Activated naive CD4-positive, alpha-beta T cell treated with anti-CD3 and anti-CD28 coated beads for 36 hours (primary cell): ENCODE data around the gene NAT14. TPM values are rescaled to one million over a fixed set of nuclear protein-coding genes. Genes with fewer than 3 reads are reported as not detected.

ENCODE experiments used
- CTCF ChIA-PET: fragments of 350-600 bp; sonication (Branson Sonifier 250); formaldehyde crosslinking; loops from one replicate; lab custom pipeline; 2021; ENCODE audit warnings: antibody characterized with exemption; lab: Charles Lee
- DNase-seq: peaks from one replicate; pipeline ENCODE4 v3.0.0-alpha.2; 2020
- H3K27ac Mint-ChIP-seq: one replicate; pipeline ENCODE4 v1.8.0; 2021; ENCODE audit warnings: mild to moderate bottlenecking, mixed read lengths
- H3K27me3 Mint-ChIP-seq: one replicate; pipeline ENCODE4 v1.8.0; 2021; ENCODE audit warnings: low read depth, mixed read lengths
- H3K36me3 Mint-ChIP-seq: one replicate; pipeline ENCODE4 v1.8.0; 2021; ENCODE audit warnings: low read depth, mixed read lengths
- H3K4me1 Mint-ChIP-seq: one replicate; pipeline ENCODE4 v1.8.0; 2021; ENCODE audit warnings: low read depth, mixed read lengths
- H3K4me3 Mint-ChIP-seq: one replicate; pipeline ENCODE4 v1.8.0; 2021; ENCODE audit warnings: mild to moderate bottlenecking, moderate library complexity, mixed read lengths
- H3K9me3 Mint-ChIP-seq: one replicate; pipeline ENCODE4 v1.8.0; 2021; ENCODE audit warnings: mixed read lengths
- intact Hi-C: fragments of 100-400 bp; cut with micrococcal nuclease; formaldehyde crosslinking; loops from one replicate; pipeline ENCODE4 v1.15.1; 2023
- total RNA-seq, 2 experiments: library from RNA; stranded (reverse); gene quantifications; one replicate each; pipeline ENCODE4 v1.2.3, GENCODE V29; 2021

NAT14 gene
- total RNA-seq, 2 experiments from 2014 or later: 7.6 to 8.0 TPM

GRCh38 chr19:55465460-55466240 is 19.3 kb upstream of the NAT14 start:
- intact Hi-C loops: no loop called here

GRCh38 chr19:55466241-55466614 is 18.8 kb upstream of the NAT14 start:
- DNase-seq: no peak
- intact Hi-C loops: no loop called here
- Mint-ChIP-seq H3K36me3 (no peaks in the 10 kb centered on the region), H3K9me3 (no peaks in the 10 kb centered on the region), H3K27me3 (no peaks in the 10 kb centered on the region), H3K4me1 (peaks cover 9% of the 10 kb centered on the region), H3K27ac (no peak overlapping the region), H3K4me3 (no peak overlapping the region)
- CTCF ChIA-PET: interaction anchor here (0.6 to 4.3 kb wide), 8 partner anchors 13 to 991 kb away, joined by 3 to 64 read pairs (median 8); partner anchors contain the start of gene ZNF784

More at GRCh38 chr19:55465460-55466240, 19.3 kb upstream of the NAT14 start:
- Mint-ChIP-seq H3K27me3 (no peaks in the 10 kb centered on the region), H3K9me3 (no peaks in the 10 kb centered on the region), H3K4me1 (peaks cover 13% of the 10 kb centered on the region), H3K4me3 (no peak overlapping the region), H3K27ac (no peak overlapping the region), H3K36me3 (no peaks in the 10 kb centered on the region)
- no peak for DNase-seq
- CTCF ChIA-PET: interaction anchor here (4.3 kb wide), 1 partner anchor 38 kb away, joined by 64 read pairs; no protein-coding TSS in a partner anchor

GRCh38 chr19:55467236-55468053 is 17.5 kb upstream of the NAT14 start:
- peak; percentile 58 for DNase-seq
- H3K36me3 Mint-ChIP-seq: no peaks in the 10 kb centered on the region
- no peak overlapping the region for H3K4me3 Mint-ChIP-seq
- no peaks in the 10 kb centered on the region for H3K9me3 Mint-ChIP-seq
- H3K4me1 Mint-ChIP-seq: peaks cover 2% of the 10 kb centered on the region
- H3K27me3 Mint-ChIP-seq: no peaks in the 10 kb centered on the region
- CTCF ChIA-PET: interaction anchor here (0.7 to 4.3 kb wide), 24 partner anchors 8 to 228 kb away, joined by 3 to 64 read pairs (median 4); partner anchors contain the start of genes CCDC106, NAT14, SHISA7 and UBE2S
- intact Hi-C loops: loop anchor here (1.0 to 2.0 kb wide), 2 partner anchors 37 to 159 kb away; no protein-coding TSS in a partner anchor
- H3K27ac Mint-ChIP-seq: no peak overlapping the region

GRCh38 chr19:55468054-55468393 is 17.0 kb upstream of the NAT14 start:
- H3K27me3 Mint-ChIP-seq: no peaks in the 10 kb centered on the region
- CTCF ChIA-PET: interaction anchor here (1.0 to 4.3 kb wide), 16 partner anchors 8 to 179 kb away, joined by 3 to 64 read pairs (median 6); partner anchors contain the start of genes CCDC106, SHISA7, ZNF628 and ZNF784
- no peaks in the 10 kb centered on the region for H3K9me3 Mint-ChIP-seq
- no peak overlapping the region for H3K4me3 Mint-ChIP-seq
- H3K36me3 Mint-ChIP-seq: no peaks in the 10 kb centered on the region
- intact Hi-C loops: loop anchor here (1.0 to 2.0 kb wide), 2 partner anchors 36 to 159 kb away; no protein-coding TSS in a partner anchor
- no peak overlapping the region for H3K27ac Mint-ChIP-seq
- H3K4me1 Mint-ChIP-seq: peaks cover 1% of the 10 kb centered on the region
- no peak for DNase-seq

- intact Hi-C loops: no loop called here
- H3K4me1 Mint-ChIP-seq: peaks cover 6% of the 10 kb centered on the region
- CTCF ChIA-PET: interaction anchor here (0.5 to 1.2 kb wide), 5 partner anchors 14 to 160 kb away, joined by 3 to 5 read pairs (median 3); partner anchors contain the start of gene NAT14
- no peak for DNase-seq
- H3K36me3 Mint-ChIP-seq: no peaks in the 10 kb centered on the region
- no peak overlapping the region for H3K4me3 Mint-ChIP-seq
- no peak overlapping the region for H3K27ac Mint-ChIP-seq
- H3K27me3 Mint-ChIP-seq: no peaks in the 10 kb centered on the region
- H3K9me3 Mint-ChIP-seq: no peaks in the 10 kb centered on the region
Observed at GRCh38 chr19:55471266-55471665, 13.7 kb upstream of the NAT14 start.

GRCh38 chr19:55472463-55472862 is 12.5 kb upstream of the NAT14 start:
- Mint-ChIP-seq H3K27ac (no peak overlapping the region), H3K27me3 (no peaks in the 10 kb centered on the region), H3K4me3 (no peak overlapping the region), H3K4me1 (peaks cover 9% of the 10 kb centered on the region), H3K9me3 (no peaks in the 10 kb centered on the region), H3K36me3 (no peaks in the 10 kb centered on the region)
- no peak for DNase-seq
- CTCF ChIA-PET: no interaction called here
- intact Hi-C loops: no loop called here

- H3K9me3 Mint-ChIP-seq: no peaks in the 10 kb centered on the region
- no peak overlapping the region for H3K27ac Mint-ChIP-seq
- CTCF ChIA-PET: interaction anchor here (0.7 to 1.2 kb wide), 4 partner anchors 12 to 133 kb away, joined by 3 to 4 read pairs (median 3); no protein-coding TSS in a partner anchor
- peaks cover 16% of the 10 kb centered on the region for H3K4me1 Mint-ChIP-seq
- H3K36me3 Mint-ChIP-seq: no peaks in the 10 kb centered on the region
- no peaks in the 10 kb centered on the region for H3K27me3 Mint-ChIP-seq
- DNase-seq: no peak
- H3K4me3 Mint-ChIP-seq: no peak overlapping the region
- intact Hi-C loops: no loop called here
Observed at GRCh38 chr19:55473225-55474012, 11.6 kb upstream of the NAT14 start.

GRCh38 chr19:55474269-55475265 is 10.4 kb upstream of the NAT14 start:
- H3K9me3 Mint-ChIP-seq: no peaks in the 10 kb centered on the region
- H3K27ac Mint-ChIP-seq: no peak overlapping the region
- H3K27me3 Mint-ChIP-seq: no peaks in the 10 kb centered on the region
- H3K4me1 Mint-ChIP-seq: peaks cover 25% of the 10 kb centered on the region
- no peak for DNase-seq
- CTCF ChIA-PET: interaction anchor here (0.6 to 3.1 kb wide), 7 partner anchors 7 to 132 kb away, joined by 3 to 20 read pairs (median 3); no protein-coding TSS in a partner anchor
- intact Hi-C loops: no loop called here
- peak overlapping the region; percentile 24 for H3K4me3 Mint-ChIP-seq
- H3K36me3 Mint-ChIP-seq: no peaks in the 10 kb centered on the region

GRCh38 chr19:55476100-55476775 is 8.8 kb upstream of the NAT14 start, which contains the start of gene ZNF628:
Gene ZNF628, plus strand, starts transcription at chr19:55476617. Its CDS starts 3,294 bp downstream, at chr19:55479911.
- Mint-ChIP-seq H3K4me1 (peaks cover 30% of the 10 kb centered on the region), H3K36me3 (peaks cover 3% of the 10 kb centered on the region), H3K9me3 (no peaks in the 10 kb centered on the region), H3K4me3 (peak within 1 kb of the TSS; percentile 90), H3K27me3 (no peaks in the 10 kb centered on the region), H3K27ac (peak within 1 kb of the TSS; percentile 90)
- CTCF ChIA-PET: interaction anchor here (0.8 to 3.1 kb wide), 3 partner anchors 9 to 28 kb away, joined by 3 to 20 read pairs (median 15); no protein-coding TSS in a partner anchor
- peak; percentile 99 for DNase-seq
- intact Hi-C loops: loop anchor here (1.0 kb wide), 8 partner anchors 15 to 217 kb away; partner anchors contain the start of genes FIZ1, HSPBP1, ISOC2 and KMT5C

GRCh38 chr19:55477905-55478304 is 7.1 kb upstream of the NAT14 start:
- CTCF ChIA-PET: interaction anchor here (1.0 kb wide), 1 partner anchor 176 kb away, joined by 4 read pairs; no protein-coding TSS in a partner anchor
- Mint-ChIP-seq H3K27ac (no peak overlapping the region), H3K27me3 (no peaks in the 10 kb centered on the region), H3K36me3 (peaks cover 5% of the 10 kb centered on the region), H3K9me3 (no peaks in the 10 kb centered on the region), H3K4me3 (peak overlapping the region; percentile 85), H3K4me1 (peaks cover 30% of the 10 kb centered on the region)
- intact Hi-C loops: no loop called here
- DNase-seq: no peak
